Thyroid gland (tissue), 4 donors: ENCODE results near the gene ELAVL4.

Experiments
- POLR2A ChIP-seq, 2 donors: fragments of 450-650 bp; IDR thresholded peaks; one replicate each; pipeline ENCODE4 v1.6.1; 2017; ENCODE audit warnings: antibody characterized with exemption in 2 of 2, mild to moderate bottlenecking in 2 of 2, moderate library complexity in 1 of 2
- TF ChIP-seq, protein P1 (sequence below), 6 experiments: fragments of 200-600 bp in 3 of 6; fragments of 450-650 bp in 3 of 6; sonication (generic) in 3 of 6; IDR thresholded peaks; one replicate each; pipeline ENCODE4 v1.5.1; 2016 to 2019; ENCODE audit warnings: antibody characterized with exemption in 6 of 6, mild to moderate bottlenecking in 2 of 6, inconsistent platforms in 1 of 6, moderate library complexity in 1 of 6

DNA sequence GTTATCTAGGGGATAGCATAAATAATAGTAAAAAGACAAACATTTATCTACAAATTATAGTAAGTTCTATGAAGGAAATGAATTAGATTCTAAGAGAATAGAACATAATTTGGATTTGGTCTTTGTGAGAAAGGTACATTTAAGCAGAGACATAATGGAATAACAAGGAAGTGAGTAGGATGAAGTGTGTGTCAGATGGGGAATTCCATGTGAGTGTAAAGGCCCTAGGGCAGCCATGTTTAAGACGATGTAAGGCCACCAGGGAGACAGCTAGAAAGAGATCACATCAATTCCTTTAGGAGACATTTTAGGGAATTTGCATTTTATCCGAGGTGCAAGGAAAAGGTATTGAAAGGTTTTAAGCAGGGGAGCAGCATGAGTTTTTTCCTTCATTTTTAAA is 33.8 kb upstream of the ELAVL4 start:
- TF ChIP-seq, protein P1, sequence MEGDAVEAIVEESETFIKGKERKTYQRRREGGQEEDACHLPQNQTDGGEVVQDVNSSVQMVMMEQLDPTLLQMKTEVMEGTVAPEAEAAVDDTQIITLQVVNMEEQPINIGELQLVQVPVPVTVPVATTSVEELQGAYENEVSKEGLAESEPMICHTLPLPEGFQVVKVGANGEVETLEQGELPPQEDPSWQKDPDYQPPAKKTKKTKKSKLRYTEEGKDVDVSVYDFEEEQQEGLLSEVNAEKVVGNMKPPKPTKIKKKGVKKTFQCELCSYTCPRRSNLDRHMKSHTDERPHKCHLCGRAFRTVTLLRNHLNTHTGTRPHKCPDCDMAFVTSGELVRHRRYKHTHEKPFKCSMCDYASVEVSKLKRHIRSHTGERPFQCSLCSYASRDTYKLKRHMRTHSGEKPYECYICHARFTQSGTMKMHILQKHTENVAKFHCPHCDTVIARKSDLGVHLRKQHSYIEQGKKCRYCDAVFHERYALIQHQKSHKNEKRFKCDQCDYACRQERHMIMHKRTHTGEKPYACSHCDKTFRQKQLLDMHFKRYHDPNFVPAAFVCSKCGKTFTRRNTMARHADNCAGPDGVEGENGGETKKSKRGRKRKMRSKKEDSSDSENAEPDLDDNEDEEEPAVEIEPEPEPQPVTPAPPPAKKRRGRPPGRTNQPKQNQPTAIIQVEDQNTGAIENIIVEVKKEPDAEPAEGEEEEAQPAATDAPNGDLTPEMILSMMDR (IDR thresholded peaks at IDR 0.05), result no peak
- TF ChIP-seq POLR2A (IDR thresholded peaks at IDR 0.05), result no peak
